Left lobe of liver (tissue), 2 donors: Measurements from ENCODE around the gene PKHD1. TPM values are rescaled to one million over a fixed set of nuclear protein-coding genes. Genes with fewer than 3 reads are reported as not detected.
A peak's percentile ranks its signal among the peaks of the same experiment; 100 is the strongest.

Source experiments
- ATAC-seq: fragments of 200-7000 bp; cut with Tn5 transposase; one replicate; pipeline ENCODE4 v1.9.1; 2020; ENCODE audit warnings: mild to moderate bottlenecking, moderate library complexity
- DNase-seq: peaks from one replicate; pipeline ENCODE4 v3.0.0-alpha.2; 2020; ENCODE audit warnings: low spot score
- total RNA-seq: library from RNA; stranded (reverse); gene quantifications from one replicate; pipeline ENCODE4 v1.2.1, GENCODE V29; 2021
- donor health status: DM: no; HTN: no; CAD: no; lungs with moderate emphysema.
- donor health status: DM: no; HTN: yes; CAD: no.

Gene PKHD1
- total RNA-seq, 1 donor from 2014 or later: 3.0 TPM

DNA sequence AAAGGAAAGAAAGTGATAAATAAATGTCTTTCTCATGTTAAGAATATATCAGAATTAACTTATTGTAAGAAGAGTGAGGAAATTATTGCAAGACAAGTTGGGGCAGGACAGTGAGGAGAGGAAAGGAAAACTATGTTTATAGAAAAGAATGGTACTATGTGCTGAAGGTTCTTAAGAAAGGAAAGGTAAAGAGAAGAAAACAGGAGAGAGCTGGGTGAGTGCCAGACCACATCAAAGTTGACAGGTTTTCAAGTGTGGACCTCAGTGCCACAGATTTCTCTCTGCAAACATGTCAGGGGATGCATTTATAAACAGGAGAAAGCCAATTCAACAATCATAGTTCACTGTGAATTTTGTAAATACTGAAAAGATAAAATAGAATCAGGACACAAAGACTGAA, 439.2 kb downstream of the PKHD1 start:
- no peak for DNase-seq
- no peak for ATAC-seq

GRCh38 chr6:51644426-51644825, 443.0 kb downstream of the PKHD1 start:
- DNase-seq (no peak), ATAC-seq (no peak)

- ATAC-seq: no peak
- DNase-seq: no peak
Measured at GRCh38 chr6:51640021-51640420, 447.4 kb downstream of the PKHD1 start.

- no peak for ATAC-seq
- DNase-seq: no peak
Measured at GRCh38 chr6:51633424-51633823, 454.0 kb downstream of the PKHD1 start.

DNA sequence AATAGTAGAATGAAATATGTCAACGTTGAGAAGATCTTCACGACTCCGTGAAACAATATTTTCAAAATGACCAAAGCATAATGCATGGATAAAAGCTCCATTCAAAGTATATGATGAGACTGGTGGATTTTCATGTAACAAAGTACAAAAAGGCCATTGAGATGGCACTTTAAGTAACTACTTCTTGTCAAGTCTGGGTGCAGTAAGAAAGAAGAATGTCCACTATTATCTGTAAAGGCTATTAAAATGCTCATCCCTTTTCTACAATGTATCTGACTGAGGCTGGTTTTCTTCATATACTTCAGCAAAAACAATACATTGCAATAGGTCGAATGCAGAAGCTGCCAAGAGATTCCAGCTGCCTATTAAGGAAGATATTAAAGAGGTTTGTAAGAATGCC, 457.4 kb downstream of the PKHD1 start:
- ATAC-seq (no peak), DNase-seq (no peak)

- no peak for ATAC-seq
- DNase-seq: no peak
Measured at GRCh38 chr6:51626391-51626790, 461.0 kb downstream of the PKHD1 start.

DNA sequence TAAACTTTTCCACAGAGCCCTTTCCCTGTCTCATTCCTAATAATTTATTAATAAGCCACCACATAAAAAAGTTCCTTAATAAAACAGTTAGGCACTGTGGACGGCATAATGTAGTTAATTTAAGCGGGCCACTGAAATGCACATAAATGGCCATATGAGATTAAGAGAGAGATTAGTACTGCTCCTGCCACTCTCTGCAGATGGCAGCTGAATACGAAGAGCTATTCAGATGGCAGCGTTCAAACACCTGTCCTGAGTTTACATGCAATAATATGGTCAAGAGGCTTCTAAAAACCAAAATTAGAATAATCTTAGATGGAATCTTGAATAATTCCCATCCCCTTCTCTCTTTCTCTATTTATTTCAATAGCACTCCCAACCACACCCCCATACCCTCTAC, 461.8 kb downstream of the PKHD1 start:
- no peak for ATAC-seq
- no peak for DNase-seq

DNA sequence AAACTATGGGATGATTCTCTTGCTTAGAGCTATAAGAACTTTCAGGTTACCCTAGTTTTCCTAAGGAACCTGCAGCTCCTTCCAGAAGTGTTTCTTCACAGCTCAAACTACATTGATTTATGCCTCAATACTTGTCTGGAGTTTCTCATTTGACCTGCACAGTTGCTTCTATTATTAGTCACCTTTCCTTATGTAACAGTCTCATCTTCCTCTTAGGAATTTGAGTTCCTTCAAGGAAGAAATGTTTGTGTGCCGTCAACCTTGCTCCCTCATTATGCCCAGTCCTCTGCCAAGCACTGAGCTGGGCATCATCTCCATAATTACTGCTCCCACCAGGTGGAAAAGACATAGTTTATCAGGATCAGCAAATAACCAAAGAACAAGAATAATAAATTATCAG, 466.4 kb downstream of the PKHD1 start:
- DNase-seq (no peak), ATAC-seq (no peak)

DNA sequence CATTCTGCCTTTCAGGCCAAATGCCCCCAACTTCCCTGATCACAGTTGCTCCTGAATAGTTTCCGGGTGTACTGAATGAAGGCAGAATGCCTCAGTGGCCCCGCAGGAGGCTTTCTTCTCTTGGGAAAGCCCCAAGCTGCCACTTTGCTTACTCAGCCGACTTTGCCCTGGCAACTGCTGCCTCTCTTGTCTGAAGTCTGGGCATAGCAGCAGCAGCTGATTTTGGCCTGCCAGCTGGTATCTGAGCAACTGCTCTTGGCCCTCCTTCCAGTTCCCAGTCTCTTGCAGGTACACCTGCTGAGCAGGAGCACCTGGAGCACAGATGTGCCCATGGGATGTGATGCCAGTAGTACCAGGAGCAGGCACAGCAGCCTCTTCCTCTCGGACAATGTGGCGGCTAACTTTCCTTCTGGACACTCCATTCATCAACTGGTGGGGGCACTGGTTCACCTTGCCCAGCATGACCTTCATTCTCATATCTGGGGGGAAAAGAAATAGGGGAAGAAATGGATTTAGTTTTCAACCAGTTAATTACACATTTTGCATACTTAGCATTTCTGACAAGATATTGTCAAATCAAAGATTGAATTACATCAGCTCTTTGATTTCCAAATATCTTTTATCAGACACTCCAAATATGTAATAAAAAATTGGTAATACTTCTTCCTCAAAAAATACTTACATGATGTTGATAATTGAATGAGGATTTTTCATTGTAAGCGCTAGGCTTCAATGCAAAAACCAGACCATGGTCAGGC, 468.2 kb downstream of the PKHD1 start:
- ATAC-seq (peak; percentile 98), DNase-seq (peak; percentile 73)

DNA sequence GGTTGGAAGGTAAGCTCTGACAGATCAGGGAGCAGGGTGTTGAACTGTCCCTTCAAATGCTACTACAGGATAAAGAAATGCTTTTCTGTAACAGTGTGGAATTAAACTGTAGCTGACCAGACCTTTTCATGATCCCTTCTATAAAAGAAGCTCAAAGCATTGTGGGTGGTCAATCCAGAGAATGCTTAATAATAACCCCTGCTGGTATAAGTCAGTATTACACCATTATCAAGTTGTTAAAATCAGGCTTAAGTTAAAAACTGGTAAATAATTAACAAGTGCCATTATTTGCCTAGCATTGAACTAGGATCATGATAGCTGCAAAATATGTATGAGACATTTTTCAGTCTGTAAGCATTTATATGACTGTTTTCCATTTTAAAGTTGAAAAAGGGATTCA, 468.9 kb downstream of the PKHD1 start:
- ATAC-seq: peak; percentile 77
- no peak for DNase-seq

- DNase-seq: no peak
- no peak for ATAC-seq
Measured at GRCh38 chr6:51617751-51618150, 469.7 kb downstream of the PKHD1 start.

DNA sequence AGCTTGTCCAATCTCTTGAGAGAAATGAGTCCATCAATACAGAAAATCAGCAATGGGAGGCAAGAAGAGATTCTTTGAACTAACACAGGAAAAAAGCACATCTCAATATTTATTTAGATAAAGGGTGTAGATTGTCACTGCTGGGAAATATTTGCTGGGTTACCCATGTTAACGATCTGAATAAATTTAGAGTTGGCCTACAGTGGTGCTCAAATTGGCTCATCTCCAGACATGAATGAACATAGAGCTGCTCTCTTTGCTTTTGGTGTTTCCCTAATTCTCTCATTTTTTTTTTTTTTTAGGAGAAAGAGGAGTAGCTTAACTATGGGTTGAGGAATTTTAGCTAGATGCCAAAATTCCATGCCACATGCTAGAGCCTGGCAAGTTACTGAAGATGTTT, 471.2 kb downstream of the PKHD1 start:
- no peak for ATAC-seq
- no peak for DNase-seq

DNA sequence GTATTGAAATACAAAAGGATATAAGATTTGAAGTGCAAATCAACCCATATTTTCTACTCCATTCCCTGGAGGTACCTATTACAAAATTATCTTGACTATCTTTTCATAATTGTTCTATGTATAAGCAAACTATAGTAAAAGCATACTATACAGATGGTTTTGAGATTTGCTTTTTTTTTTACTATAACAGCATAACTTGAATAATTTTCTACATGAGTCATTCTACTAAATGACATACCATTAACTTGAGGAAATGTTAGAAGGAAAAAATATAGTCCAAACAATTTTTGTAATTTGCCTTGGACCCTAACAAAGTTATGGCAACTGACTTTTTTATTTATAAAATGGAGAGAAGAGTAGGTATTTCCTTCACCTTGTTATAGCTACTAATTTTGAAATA, 472.7 kb downstream of the PKHD1 start:
- DNase-seq (no peak), ATAC-seq (no peak)

GRCh38 chr6:51613558-51613957, 473.9 kb downstream of the PKHD1 start:
- DNase-seq: no peak
- ATAC-seq: no peak

- no peak for DNase-seq
Measured at GRCh38 chr6:51608932-51609331, 478.5 kb downstream of the PKHD1 start.

DNA sequence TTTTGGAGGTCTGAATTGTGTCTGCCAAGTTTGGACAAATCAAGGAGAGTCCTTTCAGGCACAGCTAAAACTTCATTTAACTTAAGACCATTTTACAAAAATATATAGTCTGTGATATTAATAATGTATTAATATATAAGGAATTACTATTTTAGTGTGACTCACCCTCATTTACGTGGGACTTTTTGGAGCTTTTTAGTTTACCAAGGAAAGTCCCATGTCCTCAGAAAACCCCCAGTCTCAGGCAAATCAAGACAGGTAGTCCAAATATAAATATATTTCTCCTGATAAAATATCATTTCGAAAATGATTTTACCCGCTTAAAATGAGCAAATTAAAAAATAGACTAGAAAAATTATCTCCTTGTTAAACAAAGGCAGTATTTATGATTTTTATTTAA, 479.0 kb downstream of the PKHD1 start:
- no peak for ATAC-seq
- no peak for DNase-seq

More at GRCh38 chr6:51608932-51609331, 478.5 kb downstream of the PKHD1 start:
- no peak for ATAC-seq

DNA sequence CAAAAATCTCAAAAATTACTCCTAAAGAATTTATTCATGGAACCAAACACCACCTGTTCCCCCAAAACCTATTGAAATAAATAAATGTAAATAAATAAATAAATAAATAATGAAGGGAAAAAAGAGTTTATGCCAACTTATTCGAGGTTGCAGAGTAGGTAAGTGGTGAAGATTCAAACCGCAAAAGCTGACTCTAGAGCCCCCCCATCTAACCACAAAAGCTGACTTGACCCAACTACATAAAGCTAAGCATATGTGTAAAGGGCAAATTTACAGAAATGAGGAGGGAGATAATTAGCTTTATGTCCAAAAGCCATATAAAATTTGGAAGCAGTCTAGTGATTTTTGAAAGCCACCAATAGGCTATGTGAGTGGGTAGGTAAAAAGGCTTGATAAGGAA, 486.9 kb downstream of the PKHD1 start:
- DNase-seq: no peak
- ATAC-seq: no peak

DNA sequence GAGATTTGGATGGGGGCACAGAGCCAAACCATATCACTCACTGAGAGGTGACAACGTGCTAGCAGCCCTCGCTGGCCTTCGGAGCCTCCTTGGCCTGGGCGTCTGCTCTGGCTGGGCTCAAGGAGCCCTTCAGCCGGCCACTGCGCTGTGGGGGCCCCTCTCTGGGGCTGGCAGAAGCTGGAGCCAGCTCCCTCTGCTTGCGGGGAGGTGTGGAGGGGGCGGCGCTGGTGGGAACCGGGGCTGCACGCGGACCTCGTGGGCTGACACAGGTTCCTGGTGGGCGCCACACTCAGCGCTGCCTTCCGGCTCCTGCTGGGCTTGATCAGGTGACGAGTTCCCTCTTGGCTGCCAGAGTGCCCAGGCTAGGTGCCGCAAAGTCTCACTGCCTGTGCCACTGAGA, 489.2 kb downstream of the PKHD1 start:
- ATAC-seq: no peak

DNA sequence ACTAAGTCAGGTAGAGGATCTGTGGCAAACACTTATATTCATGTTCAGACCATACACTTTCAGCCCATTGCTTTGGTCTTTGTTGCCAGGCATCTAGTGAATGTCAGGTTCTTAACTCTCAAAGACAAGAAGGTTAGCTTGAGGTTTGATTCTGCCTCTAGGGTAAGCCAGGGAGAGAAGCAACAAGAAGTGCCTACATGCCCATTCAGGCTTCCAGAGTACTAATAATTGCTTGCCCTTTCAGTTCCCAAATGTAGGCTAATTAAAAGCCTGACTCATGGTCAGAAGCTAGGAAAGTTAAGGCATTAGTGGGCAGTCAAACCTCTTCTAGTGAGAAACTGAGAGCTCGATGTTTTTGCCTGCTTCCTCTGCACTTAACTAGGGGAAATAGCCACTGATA, 492.4 kb downstream of the PKHD1 start:
- no peak for ATAC-seq
- no peak for DNase-seq

More for the DNA sequence above, 489.2 kb downstream of the PKHD1 start:
- DNase-seq: no peak

GRCh38 chr6:51585264-51585663, 502.1 kb downstream of the PKHD1 start:
- no peak for ATAC-seq

DNA sequence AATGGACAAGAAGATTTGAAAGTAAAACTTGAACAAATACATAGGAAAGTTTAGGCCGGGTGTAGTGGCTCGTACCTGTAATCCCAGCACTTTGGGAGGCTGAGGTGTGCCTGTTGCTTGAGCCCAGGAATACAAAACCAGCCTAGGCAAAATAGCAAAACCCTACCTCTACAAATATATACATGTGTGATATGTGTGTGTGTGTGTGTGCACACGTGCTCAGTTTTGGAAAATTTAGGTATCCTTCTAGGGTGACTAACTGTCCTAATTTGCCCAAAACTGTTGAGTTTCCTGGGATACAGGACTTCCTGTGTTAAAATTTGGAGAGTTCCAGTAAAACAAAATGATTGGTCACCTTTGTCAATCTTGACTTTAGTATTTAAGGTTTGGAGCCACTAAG, 503.2 kb downstream of the PKHD1 start:
- DNase-seq (no peak), ATAC-seq (no peak)

More at GRCh38 chr6:51585264-51585663, 502.1 kb downstream of the PKHD1 start:
- no peak for DNase-seq

DNA sequence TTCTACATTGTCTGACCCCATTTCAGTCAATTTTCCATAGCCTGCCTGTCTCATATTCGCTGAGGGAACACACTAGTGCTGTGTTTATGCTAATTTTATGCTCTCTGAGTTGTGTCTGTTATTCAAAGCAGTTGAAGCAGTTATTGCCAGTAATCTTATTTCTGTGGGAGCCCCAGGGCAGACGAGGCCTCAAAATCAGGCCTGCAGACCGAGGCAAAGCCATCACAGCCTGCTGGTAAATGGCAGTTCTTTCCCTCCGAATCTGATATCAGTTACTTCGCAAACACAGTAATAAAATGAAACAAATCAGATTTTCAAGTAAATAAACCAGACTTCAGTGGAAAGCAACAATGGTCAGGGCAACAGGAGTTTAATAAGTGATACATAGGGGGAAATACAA, 508.4 kb downstream of the PKHD1 start:
- ATAC-seq (no peak), DNase-seq (no peak)

- no peak for ATAC-seq
Measured at GRCh38 chr6:51578362-51578761, 509.1 kb downstream of the PKHD1 start.

More at GRCh38 chr6:51578362-51578761, 509.1 kb downstream of the PKHD1 start:
- no peak for DNase-seq
